22Rv1 (cell line): ENCODE measurements around the gene COQ9.

Experiments
- H3K27ac ChIP-seq: fragments of 450-650 bp; 2 replicates; pipeline ENCODE4 v1.5.1; 2017
- CTCF ChIP-seq: fragments of 450-650 bp; IDR thresholded peaks from 2 replicates; pipeline ENCODE4 v1.5.1; 2017; ENCODE audit warnings: mild to moderate bottlenecking
- ZFX ChIP-seq: fragments of 450-650 bp; IDR thresholded peaks from 2 replicates; pipeline ENCODE4 v1.6.1; 2017; ENCODE audit warnings: antibody characterized with exemption, borderline replicate concordance

Gene COQ9

GRCh38 chr16:57468346-57468745 is 21.1 kb downstream of the COQ9 start:
- TF ChIP-seq CTCF (no peak), ZFX (no peak)

GRCh38 chr16:57469046-57469445 is 21.8 kb downstream of the COQ9 start:
- TF ChIP-seq ZFX (no peak), CTCF (no peak)

More at GRCh38 chr16:57468346-57468745, 21.1 kb downstream of the COQ9 start:
- no peak overlapping the region for H3K27ac ChIP-seq

GRCh38 chr16:57469917-57470470 is 22.7 kb downstream of the COQ9 start:
- TF ChIP-seq CTCF, result no peak
- TF ChIP-seq ZFX, result no peak
- no peak overlapping the region for H3K27ac ChIP-seq

More at GRCh38 chr16:57469046-57469445, 21.8 kb downstream of the COQ9 start:
- H3K27ac ChIP-seq, result no peak overlapping the region

GRCh38 chr16:57470711-57471110 is 23.4 kb downstream of the COQ9 start:
- peak overlapping the region; percentile 26; the same call in 1 of the 2 replicates for H3K27ac ChIP-seq

GRCh38 chr16:57471209-57471608 is 23.9 kb downstream of the COQ9 start:
- H3K27ac ChIP-seq, result peak overlapping the region; percentile 26; the same call in 1 of the 2 replicates
- no peak for TF ChIP-seq CTCF
- TF ChIP-seq ZFX, result no peak

More at GRCh38 chr16:57470711-57471110, 23.4 kb downstream of the COQ9 start:
- no peak; the same call in 1 of the 2 replicates for TF ChIP-seq CTCF
- TF ChIP-seq ZFX, result no peak

- H3K27ac ChIP-seq, result peak overlapping the region; percentile 26; the same call in 1 of the 2 replicates
- TF ChIP-seq ZFX, result no peak
- no peak for TF ChIP-seq CTCF
Measured at GRCh38 chr16:57471852-57472664, 24.8 kb downstream of the COQ9 start.

GRCh38 chr16:57472665-57473060 is 25.4 kb downstream of the COQ9 start:
- H3K27ac ChIP-seq, result peak overlapping the region; percentile 26; the same call in 1 of the 2 replicates
- TF ChIP-seq ZFX (no peak), CTCF (no peak)
